ENCODE results near the gene RNF113A. TPM values are rescaled to one million over a fixed set of nuclear protein-coding genes. Genes with fewer than 3 reads are reported as not detected.

RNF113A gene
- total RNA-seq, 3 donors from 2014 or later (not counting 1 experiment from before 2014, with no cell fraction given) = 29.6 to 45.9 (median 34.7) TPM

GRCh38 chrX:119871245-119871598 is 311 bp downstream of the RNF113A start:
- peaks cover under 1% of the 10 kb centered on the region for H3K36me3 ChIP-seq (ENCODE audit: control insufficient read depth, insufficient read depth, low read length)
- DNase-seq = peak in 1 of 2 donors; percentile 71
- Mint-ChIP-seq H3K4me3 (peak overlapping the region; percentile 97), H3K27ac (peak overlapping the region; percentile 97 to 99), H3K27me3 (ENCODE audit: low read depth in 2 of 2) (no peaks in the 10 kb centered on the region), H3K36me3 (no peaks in the 10 kb centered on the region), H3K9me3 (no peaks in the 10 kb centered on the region), H3K4me1 (peaks cover 19 to 25% of the 10 kb centered on the region in 2 donors)
- WGBS (ENCODE audit: insufficient coverage) = under 1% methylated on average over 26 of the region's 26 CpGs
- ATAC-seq = peak; percentile 52 to 64 (median 57)
- H3K4me1 ChIP-seq (ENCODE audit: control insufficient read depth, insufficient read depth, low read length) = peaks cover 13% of the 10 kb centered on the region
- no peaks in the 10 kb centered on the region for H3K9me3 ChIP-seq (ENCODE audit: control insufficient read depth, insufficient read depth, low read length)
- no peaks in the 10 kb centered on the region for H3K27me3 ChIP-seq (ENCODE audit: control insufficient read depth, insufficient read depth, low read length)
- peak overlapping the region; percentile 97 for H3K27ac ChIP-seq (ENCODE audit: low read length)
- H3K4me3 ChIP-seq (ENCODE audit: low read length) = peak overlapping the region; percentile 65
- intact Hi-C loops (cut with micrococcal nuclease) = loop anchor here (1.0 to 5.0 kb wide), 3 partner anchors 18 to 404 kb away; partner anchors contain the start of genes RPL39 and SLC25A5
- TF ChIP-seq CTCF (IDR thresholded peaks at IDR 0.05) = no peak

- ATAC-seq (peak; percentile 5 to 29 (median 22)), DNase-seq (peak; percentile 21 to 61)
- peak overlapping the region; percentile 97 for H3K4me3 Mint-ChIP-seq
- TF ChIP-seq CTCF (IDR thresholded peaks at IDR 0.05) = no peak
- H3K4me1 ChIP-seq (ENCODE audit: control insufficient read depth, insufficient read depth, low read length) = peaks cover 13% of the 10 kb centered on the region
- peak overlapping the region; percentile 65 for H3K4me3 ChIP-seq (ENCODE audit: low read length)
- no peaks in the 10 kb centered on the region for H3K36me3 Mint-ChIP-seq
- H3K27ac ChIP-seq (ENCODE audit: low read length) = peak overlapping the region; percentile 97
- no peaks in the 10 kb centered on the region for H3K27me3 Mint-ChIP-seq (ENCODE audit: low read depth in 2 of 2)
- whole genome bisulfite sequencing (ENCODE audit: insufficient coverage) = under 1% methylated on average over 25 of the region's 25 CpGs
- H3K9me3 Mint-ChIP-seq = no peaks in the 10 kb centered on the region
- intact Hi-C loops (cut with micrococcal nuclease) = loop anchor here (1.0 to 5.0 kb wide), 3 partner anchors 17 to 403 kb away; partner anchors contain the start of genes RPL39 and SLC25A5
- no peaks in the 10 kb centered on the region for H3K36me3 ChIP-seq (ENCODE audit: control insufficient read depth, insufficient read depth, low read length)
- no peaks in the 10 kb centered on the region for H3K9me3 ChIP-seq (ENCODE audit: control insufficient read depth, insufficient read depth, low read length)
- H3K27me3 ChIP-seq (ENCODE audit: control insufficient read depth, insufficient read depth, low read length) = no peaks in the 10 kb centered on the region
- H3K4me1 Mint-ChIP-seq = peaks cover 19 to 25% of the 10 kb centered on the region in 2 donors
- peak overlapping the region; percentile 97 to 99 for H3K27ac Mint-ChIP-seq
These were observed 854 bp downstream of the RNF113A start for GRCh38 chrX:119870626-119871131.

- Mint-ChIP-seq H3K27ac (peak overlapping the region; percentile 99), H3K36me3 (no peaks in the 10 kb centered on the region), H3K9me3 (no peaks in the 10 kb centered on the region), H3K27me3 (ENCODE audit: low read depth in 2 of 2) (peaks cover 0 to 11% of the 10 kb centered on the region in 2 donors), H3K4me1 (peaks cover 14 to 15% of the 10 kb centered on the region in 2 donors), H3K4me3 (peak overlapping the region; percentile 100)
- Histone ChIP-seq H3K27ac (ENCODE audit: low read length) (peak overlapping the region; percentile 75), H3K9me3 (ENCODE audit: control insufficient read depth, insufficient read depth, low read length) (no peaks in the 10 kb centered on the region), H3K4me1 (ENCODE audit: control insufficient read depth, insufficient read depth, low read length) (peaks cover 12% of the 10 kb centered on the region), H3K36me3 (ENCODE audit: control insufficient read depth, insufficient read depth, low read length) (no peaks in the 10 kb centered on the region), H3K27me3 (ENCODE audit: control insufficient read depth, insufficient read depth, low read length) (no peaks in the 10 kb centered on the region), H3K4me3 (ENCODE audit: low read length) (no peak overlapping the region)
- TF ChIP-seq CTCF (IDR thresholded peaks at IDR 0.05) = no peak
- intact Hi-C loops (cut with micrococcal nuclease) = loop anchor here (1.0 to 5.0 kb wide), 2 partner anchors 18 to 61 kb away; partner anchors contain the start of genes NDUFA1, RNF113A and RPL39
- DNase-seq (no peak), ATAC-seq (no peak)
- WGBS (ENCODE audit: insufficient coverage) = no CpG with 5 or more reads among the region's 10 CpGs
These were observed 18.1 kb downstream of the RNF113A start for GRCh38 chrX:119853444-119853843.

All from natural killer cell (primary cell).